GM18499 (cell line): ENCODE data around the gene SH2D5.
"Not testable (repeated sequence)": the region's sequence is repeated elsewhere in the genome, so short reads cannot be mapped to it uniquely, and the experiment has no call there.

Experiments
- ATAC-seq: cut with Tn5 transposase; IDR thresholded peaks from one replicate; pipeline ENCODE4 v1.9.1; 2021; ENCODE audit warnings: moderate number of reproducible peaks; ENCODE audit not compliant: insufficient read depth, unreplicated experiment

The SH2D5 gene

DNA sequence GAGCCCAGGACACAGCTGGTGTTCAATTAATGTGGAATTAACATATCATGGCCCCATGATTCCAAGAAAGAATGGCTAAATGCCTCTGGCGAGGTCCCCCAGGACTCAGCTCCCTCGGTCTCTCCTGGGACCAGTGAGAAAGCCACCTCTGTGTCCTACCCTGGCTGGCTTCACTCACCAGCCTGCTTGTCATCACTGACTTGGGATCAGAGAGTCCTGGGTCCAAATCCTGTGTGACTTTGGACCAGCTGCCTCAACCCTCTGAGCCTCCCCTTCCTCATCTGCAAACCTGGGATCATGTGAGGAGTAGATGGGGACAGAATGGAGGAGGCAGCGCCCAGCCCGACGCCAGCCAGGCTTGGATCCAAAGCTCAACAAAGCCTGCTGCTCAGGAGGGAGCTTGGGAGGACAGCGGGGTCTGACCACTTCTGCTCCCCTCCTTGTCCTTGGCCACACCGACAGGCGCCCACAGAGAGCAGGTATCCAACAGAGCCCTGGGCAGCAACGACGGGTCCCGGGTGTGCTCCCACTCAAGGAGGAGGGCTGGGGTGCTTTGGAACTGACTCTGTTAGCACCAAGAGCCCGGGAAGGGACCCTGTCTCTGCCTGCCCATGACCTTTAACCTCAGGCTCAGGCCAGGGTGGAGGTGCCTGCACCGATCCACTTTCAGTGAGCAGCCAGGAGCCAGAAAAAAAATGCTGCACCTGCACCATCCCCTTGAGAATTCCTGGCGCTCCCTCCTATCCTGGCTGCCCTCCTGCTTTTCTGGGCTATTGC is 3.2 kb downstream of the SH2D5 start:
- ATAC-seq: no peak

DNA sequence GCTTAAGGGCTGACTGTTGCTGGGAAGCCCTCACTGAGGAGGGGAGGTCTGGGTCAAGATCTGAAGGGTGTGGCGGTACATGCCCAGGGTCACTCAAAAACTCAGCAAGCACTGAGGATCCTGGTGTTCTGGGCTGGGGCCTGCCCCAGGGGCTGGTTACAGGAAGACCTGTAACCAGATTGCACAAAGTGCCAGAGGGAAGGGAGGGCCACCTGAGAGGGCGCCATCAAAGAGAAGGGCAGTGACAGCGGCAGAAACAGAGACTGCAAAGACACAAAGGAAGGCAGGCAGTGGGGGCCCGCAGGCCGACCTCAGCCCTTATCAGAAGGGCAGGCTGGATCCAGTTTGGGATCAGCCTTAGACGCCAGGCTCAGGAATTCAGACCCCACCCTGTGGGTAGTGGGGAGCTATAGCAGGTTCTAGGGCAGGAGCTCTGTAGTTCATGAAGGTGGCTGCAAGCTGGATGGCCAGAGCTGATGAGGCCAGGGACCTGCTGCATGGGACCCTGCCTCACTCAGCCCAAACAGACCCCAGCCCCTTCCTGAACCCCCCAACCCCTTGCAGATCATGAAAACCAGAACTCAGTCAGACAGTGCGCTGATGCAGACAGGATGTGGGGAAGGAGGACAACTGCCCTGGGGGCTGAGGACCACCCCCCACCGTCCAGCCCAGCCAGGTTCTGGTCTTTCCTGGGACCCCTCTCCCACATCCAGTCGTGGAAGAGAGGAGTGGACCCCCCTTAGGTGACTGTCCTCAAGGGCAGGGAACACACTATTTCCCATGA is 3.9 kb downstream of the SH2D5 start:
- no peak for ATAC-seq

GRCh38 chr1:20727746-20728316 is 4.7 kb downstream of the SH2D5 start:
- ATAC-seq: no peak

GRCh38 chr1:20726932-20727745 is 5.4 kb downstream of the SH2D5 start:
- ATAC-seq: no peak

GRCh38 chr1:20726118-20726911 is 6.2 kb downstream of the SH2D5 start:
- no peak for ATAC-seq

GRCh38 chr1:20725189-20726117 is 7.0 kb downstream of the SH2D5 start:
- no peak for ATAC-seq

DNA sequence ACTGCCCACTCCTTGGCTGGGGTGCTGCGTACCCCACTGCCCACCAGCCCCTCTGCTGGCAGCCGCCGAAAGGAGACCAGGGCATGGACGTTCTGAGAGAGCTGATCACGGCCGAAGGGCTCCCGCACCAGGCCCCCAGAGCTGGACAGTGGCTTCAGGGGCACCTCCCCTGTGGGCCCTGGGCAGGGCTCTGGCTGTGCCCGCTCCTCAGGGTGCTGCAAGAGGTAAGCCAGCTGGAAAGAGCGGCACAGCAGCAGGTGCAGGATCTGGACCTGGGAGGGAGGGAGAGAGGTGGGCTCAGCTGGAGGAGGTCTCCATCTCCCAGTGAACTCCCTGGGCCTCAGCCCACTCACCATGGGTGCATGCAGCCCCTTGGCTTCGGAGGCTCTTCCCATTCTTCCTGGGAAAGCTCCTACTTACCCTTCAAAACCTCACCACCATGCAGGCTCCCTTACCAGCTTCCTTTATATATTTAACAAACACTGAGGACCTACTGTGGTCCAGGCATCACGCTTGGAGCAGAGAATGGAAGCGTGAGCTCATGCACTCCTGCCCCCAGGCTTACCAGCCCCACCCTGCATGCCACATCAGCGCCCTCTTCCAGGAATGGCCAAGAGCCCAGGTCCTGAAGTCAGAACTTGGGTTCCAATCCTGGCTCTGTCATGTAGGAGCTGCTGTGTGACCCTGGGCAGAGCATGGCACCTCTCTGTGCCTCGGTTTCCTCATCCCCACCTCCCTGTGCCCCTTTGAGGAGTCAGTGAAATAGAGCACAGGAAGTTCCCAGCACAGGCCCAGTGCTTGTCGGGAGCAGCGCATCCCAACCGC is 7.9 kb downstream of the SH2D5 start:
- no peak for ATAC-seq

DNA sequence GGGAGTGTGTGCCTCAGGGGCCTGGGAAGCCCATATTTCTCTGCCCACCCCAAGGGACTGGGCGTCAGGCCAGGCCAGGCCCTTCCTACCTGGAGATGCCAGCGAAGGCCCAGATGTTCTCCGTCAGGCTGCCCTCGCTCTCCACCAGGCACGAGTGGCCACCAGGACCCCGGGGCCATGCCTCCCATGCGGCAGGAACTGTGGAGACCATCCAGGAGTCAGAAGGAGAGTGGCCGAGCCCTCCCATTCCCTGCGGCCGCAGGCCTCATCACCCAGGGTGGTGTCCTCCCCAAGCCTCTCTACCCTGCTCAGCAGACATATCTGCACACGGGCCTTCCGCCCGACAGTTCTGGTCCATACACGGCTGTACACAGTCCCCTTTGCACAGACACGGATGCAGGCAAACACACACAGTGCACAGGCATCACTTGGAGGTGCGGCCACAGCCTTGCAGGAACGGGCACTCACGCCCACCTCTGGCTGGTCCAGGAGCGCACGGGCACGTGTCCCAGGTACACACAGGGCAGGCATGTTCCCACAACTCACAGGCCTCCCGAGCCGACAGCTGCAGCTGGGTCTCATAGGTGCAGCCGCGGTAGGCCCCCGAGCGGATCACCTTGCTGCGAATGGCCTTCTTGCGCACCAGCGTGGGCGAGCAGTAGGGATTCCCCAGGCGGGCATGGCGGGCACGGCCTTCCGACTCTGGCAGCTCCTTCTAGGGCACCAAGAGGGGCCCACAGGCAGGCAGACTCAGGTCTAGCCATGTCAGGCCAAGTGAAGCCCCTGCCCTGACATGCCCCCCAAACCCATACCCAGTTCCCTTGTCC is 8.8 kb downstream of the SH2D5 start:
- ATAC-seq: no peak

- ATAC-seq: no peak
Measured at GRCh38 chr1:20723159-20723536, 9.4 kb downstream of the SH2D5 start.

- ATAC-seq: no peak
Measured at GRCh38 chr1:20721117-20722061, 11.1 kb downstream of the SH2D5 start.

GRCh38 chr1:20720631-20721091 is 11.8 kb downstream of the SH2D5 start:
- no peak for ATAC-seq

DNA sequence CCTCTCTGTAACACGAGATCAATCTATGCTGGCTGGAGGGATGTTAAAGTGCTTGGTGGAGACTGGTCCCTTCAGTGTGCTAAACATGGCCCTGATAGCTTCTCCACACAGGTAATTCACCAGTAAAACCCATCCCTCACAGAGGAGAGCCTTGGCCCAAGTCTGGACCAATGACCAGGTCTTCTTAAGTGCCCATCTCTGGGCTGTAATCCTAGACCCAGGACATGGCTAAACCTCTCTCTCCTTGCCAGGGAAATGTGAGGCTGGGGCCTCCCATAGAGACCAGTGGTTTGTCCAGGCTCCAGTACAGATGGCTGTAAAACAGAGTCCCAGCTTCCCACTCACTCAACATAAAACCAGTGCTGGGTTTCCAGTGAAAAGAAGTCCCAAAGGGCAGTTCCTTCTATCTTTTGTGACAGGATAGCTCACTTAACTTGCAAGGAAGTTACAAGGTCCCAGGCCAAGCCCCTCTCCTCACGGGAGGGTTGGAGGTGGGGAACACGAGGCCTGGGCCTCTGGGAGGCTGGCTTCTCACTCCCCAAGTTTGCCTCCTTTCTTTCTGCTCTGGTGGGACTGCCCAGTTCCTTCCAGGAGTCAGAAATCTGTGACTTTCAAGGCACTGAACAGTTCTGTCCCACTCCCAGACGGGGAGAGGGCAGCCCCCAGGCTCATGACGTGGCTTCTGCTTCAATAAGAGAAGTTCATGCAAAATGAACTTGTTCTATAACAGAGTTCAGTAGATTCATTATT is 12.5 kb downstream of the SH2D5 start:
- no peak for ATAC-seq

GRCh38 chr1:20719261-20719660 is 13.2 kb downstream of the SH2D5 start:
- no peak for ATAC-seq

- not testable (repeated sequence) for ATAC-seq
Measured at GRCh38 chr1:20718343-20718882, 14.1 kb downstream of the SH2D5 start.
